H1 (cell line): ENCODE data around the gene CTCF. TPM values are rescaled to one million over a fixed set of nuclear protein-coding genes. Genes with fewer than 3 reads are reported as not detected.

Experiments
- CTCF ChIA-PET: fragments of 300-600 bp; sonication (Branson Sonifier 250); formaldehyde crosslinking; loops from one replicate; lab custom pipeline; 2021; ENCODE audit not compliant: partially characterized antibody; lab: Charles Lee
- POLR2A ChIA-PET: fragments of 300-600 bp; sonication (Branson Sonifier 250); formaldehyde crosslinking; loops from one replicate; lab custom pipeline; 2021; ENCODE audit warnings: inconsistent platforms; ENCODE audit not compliant: partially characterized antibody; lab: Charles Lee
- DNase-seq, 2 experiments: peaks; one replicate each; pipeline versions ENCODE4 v3.0.0 to v3.0.0-alpha.2; 2010 to 2022; ENCODE audit warnings: low spot score in 2 of 2, low read depth in 1 of 2, mixed read lengths in 1 of 2
- FAIRE-seq: peaks from 2 replicates; lab custom pipeline; 2011; peaks lifted over from hg19 to GRCh38; lab: Jason Lieb, UNC
- H2AFZ ChIP-seq: 2 replicates; pipeline ENCODE4 v1.8.1; 2012; ENCODE audit warnings: low read length, inconsistent platforms
- H2AK5ac ChIP-seq: 2 replicates; pipeline ENCODE4 v1.6.1; 2013; ENCODE audit warnings: low read depth, low read length
- H2BK120ac ChIP-seq: replicated peaks from 2 replicates; pipeline ENCODE3; 2013; ENCODE audit warnings: low read depth, low read length, inconsistent platforms
- H2BK12ac ChIP-seq: 2 replicates; pipeline ENCODE4 v1.6.1; 2013; ENCODE audit warnings: low read depth, low read length
- H2BK15ac ChIP-seq: 2 replicates; pipeline ENCODE4 v1.6.1; 2013; ENCODE audit warnings: low read length
- H2BK20ac ChIP-seq: 2 replicates; pipeline ENCODE4 v1.6.1; 2013; ENCODE audit warnings: low read length
- H2BK5ac ChIP-seq: 2 replicates; pipeline ENCODE4 v1.6.1; 2013; ENCODE audit warnings: low read depth, low read length
- H3K14ac ChIP-seq: 2 replicates; pipeline ENCODE4 v1.6.1; 2013; ENCODE audit warnings: inconsistent platforms; ENCODE audit not compliant: insufficient read length
- H3K18ac ChIP-seq: 2 replicates; pipeline ENCODE4 v1.6.1; 2013; ENCODE audit warnings: low read length; ENCODE audit errors: extremely low read depth
- H3K23ac ChIP-seq: 2 replicates; pipeline ENCODE4 v1.6.1; 2013; ENCODE audit warnings: inconsistent platforms; ENCODE audit not compliant: insufficient read length
- H3K23me2 ChIP-seq: 2 replicates; pipeline ENCODE4 v1.6.1; 2013; ENCODE audit warnings: low read depth, low read length
- H3K27ac ChIP-seq: 2 replicates; pipeline ENCODE4 v1.6.1; 2011; ENCODE audit warnings: low read depth, low read length, inconsistent platforms
- H3K27me3 ChIP-seq, 4 experiments: replicated peaks in 1 of 4; 1 replicate in 1 of 4; 2 replicates in 3 of 4; pipeline versions ENCODE4 v1.6.1 to v1.8.1; 2011 to 2013; ENCODE audit warnings: low read length in 3 of 4, mild to moderate bottlenecking in 3 of 4, inconsistent platforms in 2 of 4, mixed read lengths in 2 of 4, moderate library complexity in 1 of 4; ENCODE audit not compliant: control insufficient read depth in 3 of 4, insufficient read depth in 3 of 4; ENCODE audit errors: extremely low read depth in 1 of 4
- H3K36me3 ChIP-seq, 4 experiments: 2 replicates each; pipeline versions ENCODE4 v1.6.1 to v1.8.1; 2011 to 2013; ENCODE audit warnings: mild to moderate bottlenecking in 4 of 4, low read length in 3 of 4, moderate library complexity in 2 of 4, control low read depth in 1 of 4, inconsistent platforms in 1 of 4; ENCODE audit not compliant: insufficient read depth in 4 of 4, control insufficient read depth in 2 of 4
- H3K4ac ChIP-seq: replicated peaks from 2 replicates; pipeline ENCODE3; 2013; ENCODE audit warnings: low read length, low read depth, mixed read lengths, inconsistent platforms; ENCODE audit not compliant: insufficient read length
- H3K4me1 ChIP-seq, 4 experiments: replicated peaks in 1 of 4; 1 replicate in 1 of 4; 2 replicates in 3 of 4; pipeline versions ENCODE4 v1.6.1 to v1.8.1; 2011 to 2013; ENCODE audit warnings: low read length in 3 of 4, inconsistent platforms in 2 of 4, mixed read lengths in 1 of 4; ENCODE audit not compliant: insufficient read depth in 4 of 4, control insufficient read depth in 3 of 4
- H3K4me2 ChIP-seq, 2 experiments: 2 replicates each; pipeline versions ENCODE4 v1.6.1 to v1.8.1; 2011 to 2013; ENCODE audit warnings: low read depth in 2 of 2, low read length in 2 of 2, control low read depth in 1 of 2, inconsistent platforms in 1 of 2, mild to moderate bottlenecking in 1 of 2; ENCODE audit not compliant: insufficient read depth in 1 of 2
- H3K4me3 ChIP-seq, 4 experiments: fragments of 200-600, 300-600 bp in 1 of 4; sonication (generic), shearing (Covaris generic), sonication (Bioruptor Twin) in 1 of 4; 2 replicates each; pipeline versions ENCODE4 v1.5.1 to v1.8.1; 2011 to 2016; ENCODE audit warnings: low read length in 4 of 4, low read depth in 3 of 4, control low read depth in 2 of 4, inconsistent platforms in 2 of 4, mild to moderate bottlenecking in 2 of 4, mixed read lengths in 1 of 4, moderate library complexity in 1 of 4; ENCODE audit not compliant: insufficient read depth in 2 of 4; ENCODE audit errors: extremely low read depth in 1 of 4
- H3K56ac ChIP-seq: replicated peaks from 2 replicates; pipeline ENCODE3; 2013; ENCODE audit warnings: low read depth, mild to moderate bottlenecking, mixed read lengths, low read length, inconsistent platforms; ENCODE audit not compliant: insufficient read length
- H3K79me1 ChIP-seq: 2 replicates; pipeline ENCODE4 v1.6.1; 2013; ENCODE audit warnings: low read depth, low read length, control low read depth
- H3K79me2 ChIP-seq, 2 experiments: 2 replicates each; pipeline versions ENCODE4 v1.6.1 to v1.8.1; 2012 to 2013; ENCODE audit warnings: low read length in 2 of 2, mild to moderate bottlenecking in 2 of 2, inconsistent platforms in 1 of 2; ENCODE audit not compliant: insufficient read depth in 2 of 2, control insufficient read depth in 1 of 2
- H3K9ac ChIP-seq, 4 experiments: replicated peaks in 1 of 4; 1 replicate in 1 of 4; 2 replicates in 3 of 4; pipeline versions ENCODE4 v1.6.1 to v1.8.1; 2011 to 2013; ENCODE audit warnings: low read depth in 3 of 4, low read length in 3 of 4, control low read depth in 2 of 4, mild to moderate bottlenecking in 2 of 4, moderate library complexity in 2 of 4, inconsistent platforms in 1 of 4; ENCODE audit errors: extremely low read depth in 1 of 4
- H3K9me3 ChIP-seq, 2 experiments: 2 replicates each; pipeline versions ENCODE4 v1.6.1 to v1.8.1; 2012 to 2013; ENCODE audit warnings: mild to moderate bottlenecking in 2 of 2, moderate library complexity in 2 of 2, control low read depth in 1 of 2, inconsistent platforms in 1 of 2, low read depth in 1 of 2, low read length in 1 of 2, mixed read lengths in 1 of 2; ENCODE audit not compliant: insufficient read depth in 2 of 2
- H4K20me1 ChIP-seq, 2 experiments: replicated peaks in 1 of 2; 2 replicates each; pipeline versions ENCODE3 to v1.8.1; 2011 to 2013; ENCODE audit warnings: inconsistent platforms in 2 of 2, low read length in 2 of 2, mild to moderate bottlenecking in 1 of 2; ENCODE audit not compliant: insufficient read depth in 2 of 2, control insufficient read depth in 1 of 2
- H4K5ac ChIP-seq: 2 replicates; pipeline ENCODE4 v1.6.1; 2013; ENCODE audit warnings: low read length, low read depth, mixed read lengths, inconsistent platforms; ENCODE audit not compliant: insufficient read length
- H4K8ac ChIP-seq: 2 replicates; pipeline ENCODE4 v1.8.0; 2013; ENCODE audit warnings: mild to moderate bottlenecking, moderate library complexity, low read length, inconsistent platforms; ENCODE audit not compliant: insufficient read depth; ENCODE audit errors: extremely low read depth
- H4K91ac ChIP-seq: replicated peaks from 2 replicates; pipeline ENCODE3; 2013; ENCODE audit warnings: low read length, mixed read lengths, inconsistent platforms; ENCODE audit not compliant: insufficient read length
- BRCA1 ChIP-seq: IDR thresholded peaks from 2 replicates; pipeline ENCODE4 v1.6.1; 2012; ENCODE audit warnings: low read depth, low read length, improper control_type of control experiment
- GABPA ChIP-seq: IDR thresholded peaks from 2 replicates; pipeline ENCODE4 v1.6.1; 2011; ENCODE audit warnings: mild to moderate bottlenecking, low read length, moderate library complexity, borderline replicate concordance; ENCODE audit not compliant: insufficient read depth
- HDAC6 ChIP-seq: IDR thresholded peaks from one replicate; pipeline ENCODE4 v1.7.1; 2012; ENCODE audit warnings: low read depth, mild to moderate bottlenecking, inconsistent platforms, low read length, moderate library complexity
- JUND ChIP-seq: IDR thresholded peaks from 2 replicates; pipeline ENCODE4 v1.6.1; 2011; ENCODE audit warnings: mild to moderate bottlenecking, improper control_type of control experiment, low read length
- NRF1 ChIP-seq: IDR thresholded peaks from 2 replicates; pipeline ENCODE4 v1.6.1; 2011; ENCODE audit warnings: mild to moderate bottlenecking, low read depth, low read length, improper control_type of control experiment
- RAD21 ChIP-seq, 2 experiments: IDR thresholded peaks in 1 of 2; conservative IDR thresholded peaks in 1 of 2; 2 replicates each; pipeline ENCODE4 v1.6.1; 2011; ENCODE audit warnings: low read depth in 2 of 2, low read length in 2 of 2, improper control_type of control experiment in 1 of 2, inconsistent platforms in 1 of 2, mild to moderate bottlenecking in 1 of 2, moderate library complexity in 1 of 2
- WGBS, 2 experiments: shearing (Covaris generic) in 1 of 2; methylation state at CpG; one replicate each; pipeline versions ENCODE4 v1.1.6 to v1.1.7; 2013 to 2015; ENCODE audit warnings: low lambda C conversion rate in 2 of 2, mixed read lengths in 2 of 2, inconsistent platforms in 1 of 2, low coverage in 1 of 2, missing lambda C conversion rate in 1 of 2; ENCODE audit not compliant: insufficient replicate concordance in 2 of 2, insufficient coverage in 1 of 2, insufficient read length in 1 of 2; ENCODE audit errors: extremely low coverage in 1 of 2, missing lambda C conversion rate in 1 of 2; 5-methylcytosine and 5-hydroxymethylcytosine counted together
- polyA plus RNA-seq, 7 experiments: library from polyadenylated mRNA; depleted of rRNA in 3 of 7; stranded (reverse) in 5 of 7; unstranded in 2 of 7; fragments of >200 nt in 5 of 7; fragments of 200-250 nt in 2 of 7; gene quantifications; 1 replicate in 5 of 7; 2 replicates in 1 of 7; 4 replicates in 1 of 7; pipeline versions ENCODE4 v1.2.1 to v1.2.3, GENCODE V29; 2011 to 2013; ENCODE audit warnings: missing spikeins in 2 of 7, mixed read lengths in 2 of 7
- total RNA-seq: library from RNA; stranded (reverse); fragmentation: NEBNext Ultra II Directional; extraction: Animal tissue kit (Norgen Biotek cat#: 25700); gene quantifications from 2 replicates; pipeline ENCODE4 v1.2.1, GENCODE V29; 2021
- TF ChIP-seq, protein P1 (sequence below): IDR thresholded peaks from 2 replicates; pipeline ENCODE4 v1.6.1; 2012; ENCODE audit warnings: low read length, inconsistent platforms

Gene CTCF
- total and polyA plus RNA-seq, 2 of the 8 experiments (the other 6 are each of a cell fraction or from before 2014, with no cell fraction given) = 32.4 to 66.0 TPM

DNA sequence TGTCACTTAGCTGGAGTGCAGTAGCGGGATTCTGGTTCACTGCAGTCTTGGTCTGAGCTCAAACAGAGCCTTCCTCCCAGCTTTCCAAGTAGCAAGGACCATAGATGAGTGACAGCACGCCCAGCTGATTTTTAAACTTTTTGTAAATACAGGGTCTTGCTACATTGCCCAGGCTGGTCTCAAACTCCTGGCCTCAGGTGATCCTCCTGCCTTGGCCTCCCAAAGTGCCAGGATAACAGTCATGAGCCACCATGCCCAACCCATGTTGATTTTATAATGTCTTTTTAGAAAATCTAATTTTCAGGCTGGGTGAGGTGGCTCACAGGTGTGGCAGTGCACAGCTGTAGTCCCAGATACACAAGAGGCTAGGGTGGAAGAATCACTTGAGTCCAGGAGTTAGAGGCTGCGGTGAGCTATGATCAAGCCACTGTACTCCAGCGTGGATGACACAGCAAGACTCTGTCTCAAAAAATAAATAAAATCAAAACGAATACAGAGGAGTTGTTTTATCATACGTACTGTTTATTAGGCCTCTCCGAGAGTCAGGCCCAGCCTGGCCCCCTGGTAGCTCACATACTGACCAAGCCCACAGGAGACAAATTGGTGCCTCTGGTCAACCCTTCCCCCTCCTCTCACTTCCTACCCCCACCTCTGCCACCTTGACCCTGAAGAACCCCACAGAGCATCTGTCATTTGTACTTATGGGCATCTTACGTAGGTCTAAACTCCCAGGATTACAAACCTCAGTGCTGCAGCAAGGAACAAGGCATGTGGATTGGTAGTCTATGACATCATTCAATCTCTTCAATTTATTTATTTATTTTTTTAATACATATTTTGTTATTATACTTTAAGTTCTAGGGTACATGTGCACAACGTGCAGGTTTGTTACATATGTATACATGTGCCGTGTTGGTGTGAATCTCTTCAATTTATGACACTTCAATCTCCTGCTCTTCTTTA, 117.9 kb downstream of the CTCF start:
- Histone ChIP-seq H3K27ac (no peak overlapping the region), H3K23me2 (no peaks in the 10 kb centered on the region), H2BK15ac (no peak overlapping the region), H3K4me3 (no peak overlapping the region), H3K27me3 (no peaks in the 10 kb centered on the region), H2AFZ (no peak overlapping the region), H3K14ac (no peak overlapping the region), H4K20me1 (peaks cover 1 to 5% of the 10 kb centered on the region in 2 experiments), H2AK5ac (no peak overlapping the region), H2BK20ac (no peak overlapping the region), H3K4me2 (no peak overlapping the region), H3K4me1 (no peaks in the 10 kb centered on the region), H3K23ac (no peak overlapping the region), H3K36me3 (peaks cover 3 to 17% (median 8%) of the 10 kb centered on the region in 4 experiments; a peak in 6 of 8 replicates), H2BK12ac (no peak overlapping the region), H2BK120ac (no peak overlapping the region), H3K79me1 (no peaks in the 10 kb centered on the region; the same call in 1 of the 2 replicates), H3K56ac (no peak overlapping the region), H4K5ac (no peak overlapping the region), H3K4ac (no peak overlapping the region), H4K91ac (no peak overlapping the region), H2BK5ac (no peak overlapping the region), H3K18ac (no peak overlapping the region), H3K79me2 (no peaks in the 10 kb centered on the region), H4K8ac (no peak overlapping the region), H3K9ac (no peak overlapping the region), H3K9me3 (no peaks in the 10 kb centered on the region)
- POLR2A ChIA-PET = no interaction called here
- DNase-seq (no peak), FAIRE-seq (no peak)
- TF ChIP-seq NRF1 (no peak), HDAC6 (no peak), BRCA1 (no peak), GABPA (no peak), JUND (no peak), RAD21 (IDR thresholded peaks at IDR 0.05 in 1 of 2, conservative IDR thresholded peaks at IDR 0.05 in 1 of 2; ENCODE audit: low read depth in 2 of 2, low read length in 2 of 2) (no peak)
- TF ChIP-seq, protein P1, sequence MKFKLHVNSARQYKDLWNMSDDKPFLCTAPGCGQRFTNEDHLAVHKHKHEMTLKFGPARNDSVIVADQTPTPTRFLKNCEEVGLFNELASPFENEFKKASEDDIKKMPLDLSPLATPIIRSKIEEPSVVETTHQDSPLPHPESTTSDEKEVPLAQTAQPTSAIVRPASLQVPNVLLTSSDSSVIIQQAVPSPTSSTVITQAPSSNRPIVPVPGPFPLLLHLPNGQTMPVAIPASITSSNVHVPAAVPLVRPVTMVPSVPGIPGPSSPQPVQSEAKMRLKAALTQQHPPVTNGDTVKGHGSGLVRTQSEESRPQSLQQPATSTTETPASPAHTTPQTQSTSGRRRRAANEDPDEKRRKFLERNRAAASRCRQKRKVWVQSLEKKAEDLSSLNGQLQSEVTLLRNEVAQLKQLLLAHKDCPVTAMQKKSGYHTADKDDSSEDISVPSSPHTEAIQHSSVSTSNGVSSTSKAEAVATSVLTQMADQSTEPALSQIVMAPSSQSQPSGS = no peak
- whole genome bisulfite sequencing, 2 experiments = 95% methylated on average over 10 of the region's 10 CpGs; no CpG with 5 or more reads in 1 of the 2 experiments
- CTCF ChIA-PET = interaction anchor here (1.0 to 7.2 kb wide), 9 partner anchors 8 to 159 kb away, joined by 3 to 45 read pairs (median 4); partner anchors contain the start of genes C16orf86 and ENKD1
